GM18519 (cell line): ENCODE results near the gene NUP35.
"Not testable (repeated sequence)": the region's sequence is repeated elsewhere in the genome, so short reads cannot be mapped to it uniquely, and the experiment has no call there.

Source experiments
- ATAC-seq: cut with Tn5 transposase; IDR thresholded peaks from one replicate; pipeline ENCODE4 v1.9.1; 2021; ENCODE audit warnings: mild to moderate bottlenecking, moderate library complexity; ENCODE audit not compliant: unreplicated experiment, low FRiP score

Gene NUP35

GRCh38 chr2:183126635-183127034, 2.4 kb downstream of the NUP35 start:
- no peak for ATAC-seq

GRCh38 chr2:183134016-183134415, 9.8 kb downstream of the NUP35 start:
- ATAC-seq: no peak

DNA sequence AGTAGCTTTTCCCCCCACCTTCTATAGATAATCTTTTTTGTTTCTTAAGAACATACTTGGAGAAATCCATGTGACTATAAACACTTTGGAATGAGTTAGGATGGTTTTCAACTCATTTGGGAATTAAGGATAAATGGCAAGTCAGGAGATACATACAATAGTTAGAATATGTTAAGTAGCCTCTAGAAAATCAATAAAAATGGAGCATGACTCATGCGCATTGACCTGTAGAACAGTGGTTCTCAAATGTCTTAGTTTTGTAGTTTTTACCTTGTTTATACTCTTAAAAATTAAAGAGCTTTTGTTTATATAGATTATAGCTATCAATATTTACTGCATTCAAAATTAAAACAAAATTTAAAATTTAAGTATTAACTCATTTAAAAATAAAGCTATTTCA, 24.7 kb downstream of the NUP35 start:
- ATAC-seq: no peak

GRCh38 chr2:183149489-183149888, 25.2 kb downstream of the NUP35 start:
- ATAC-seq: no peak

DNA sequence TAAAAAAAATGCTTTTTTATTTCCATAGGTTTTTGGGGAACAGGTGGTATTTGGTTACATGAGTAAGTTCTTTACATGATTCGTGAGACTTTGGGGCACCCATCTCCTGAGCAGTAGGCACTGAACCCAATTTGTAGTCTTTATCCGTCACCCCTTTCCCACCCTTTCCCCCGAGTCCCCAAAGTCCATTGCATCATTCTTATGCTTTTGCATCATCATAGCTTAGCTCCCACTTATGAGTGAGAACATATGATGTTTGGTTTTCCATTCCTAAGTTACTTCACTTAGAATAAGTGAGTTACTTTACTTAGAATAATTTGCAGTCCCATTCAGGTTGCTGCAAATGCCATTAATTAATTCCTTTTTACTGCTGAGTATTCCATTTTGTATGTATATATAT, 28.0 kb downstream of the NUP35 start:
- not testable (repeated sequence) for ATAC-seq

- no peak for ATAC-seq
Observed at GRCh38 chr2:183153967-183154366, 29.7 kb downstream of the NUP35 start.

DNA sequence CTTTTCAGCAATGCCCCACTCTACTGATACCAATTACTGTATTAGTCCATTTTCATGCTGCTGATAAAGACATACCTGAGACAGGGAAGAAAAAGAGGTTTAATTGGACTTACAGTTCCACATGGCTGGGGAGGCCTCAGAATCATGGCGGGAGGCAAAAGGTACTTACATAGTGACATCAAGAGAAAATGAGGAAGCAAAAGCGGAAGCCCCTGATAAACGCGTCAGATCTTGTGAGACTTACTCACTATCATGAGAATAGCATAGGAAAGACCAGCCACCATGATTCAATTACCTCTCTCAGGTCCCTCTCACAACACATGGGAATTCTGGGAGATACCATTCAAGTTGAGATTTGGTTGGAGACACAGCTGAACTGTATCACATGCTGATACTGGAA, 30.5 kb downstream of the NUP35 start:
- ATAC-seq: not testable (repeated sequence)

GRCh38 chr2:183157131-183157530, 32.9 kb downstream of the NUP35 start:
- ATAC-seq: no peak

GRCh38 chr2:183162362-183162761, 38.1 kb downstream of the NUP35 start:
- ATAC-seq: no peak

DNA sequence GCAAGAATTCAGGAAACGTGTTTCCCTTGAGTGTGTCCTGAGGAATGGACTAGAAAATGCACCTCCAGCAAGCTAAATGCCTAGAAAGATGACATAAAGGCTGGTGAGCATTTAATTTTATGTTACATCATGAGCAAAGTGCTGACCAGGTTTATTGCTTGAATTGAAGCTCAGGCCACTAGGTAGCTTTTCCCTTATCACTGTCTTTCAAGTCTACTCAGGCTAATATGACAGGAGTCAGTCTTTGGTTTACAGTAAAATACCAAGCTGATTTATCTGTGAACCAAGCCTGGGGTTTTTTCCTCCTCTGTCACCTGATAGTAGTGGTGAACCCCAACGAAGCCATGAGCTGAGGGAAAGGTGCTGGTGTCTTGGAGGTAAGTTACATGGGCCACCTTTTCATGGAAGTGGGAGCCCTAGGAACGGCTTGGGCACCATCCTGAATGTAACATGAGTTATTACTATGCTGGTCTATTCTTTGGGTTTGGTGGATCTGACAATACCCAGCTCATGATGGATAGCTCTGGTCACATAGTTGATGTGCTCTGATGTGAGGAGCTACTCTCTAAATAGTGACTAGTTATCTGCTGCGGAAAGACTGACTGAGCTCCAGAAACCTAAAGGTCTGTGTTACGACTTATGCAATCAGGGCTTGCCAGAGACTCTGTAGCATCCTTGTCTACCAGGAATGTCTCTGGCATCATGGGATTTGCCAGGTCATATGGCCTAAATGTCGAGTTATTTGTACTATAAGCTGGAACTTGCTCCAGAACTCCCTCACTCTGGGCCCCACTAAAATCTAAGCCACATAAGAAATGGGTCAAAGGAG, 39.8 kb downstream of the NUP35 start:
- ATAC-seq: no peak

- no peak for ATAC-seq
Observed at GRCh38 chr2:183164650-183165015, 40.4 kb downstream of the NUP35 start.

- no peak for ATAC-seq
Observed at GRCh38 chr2:183166210-183166609, 42.0 kb downstream of the NUP35 start.

DNA sequence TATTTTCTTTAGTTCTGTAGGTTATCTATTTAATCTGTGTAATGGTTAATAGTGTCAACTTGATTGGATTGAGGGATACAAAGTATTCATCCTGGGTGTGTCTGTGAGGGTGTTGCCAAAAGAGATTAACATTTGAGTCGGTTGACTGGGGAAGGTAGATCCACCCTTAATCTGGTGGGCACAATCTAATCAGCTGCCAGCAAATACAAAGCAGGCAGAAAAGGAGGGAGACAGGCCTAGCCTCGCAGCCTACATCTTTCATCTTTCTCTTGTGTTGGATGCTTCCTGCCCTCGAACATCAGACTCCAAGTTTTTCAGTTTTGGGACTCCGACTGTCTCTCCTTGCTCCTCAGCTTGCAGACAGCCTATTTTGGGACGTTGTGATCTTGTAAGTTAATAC, 42.7 kb downstream of the NUP35 start:
- not testable (repeated sequence) for ATAC-seq

DNA sequence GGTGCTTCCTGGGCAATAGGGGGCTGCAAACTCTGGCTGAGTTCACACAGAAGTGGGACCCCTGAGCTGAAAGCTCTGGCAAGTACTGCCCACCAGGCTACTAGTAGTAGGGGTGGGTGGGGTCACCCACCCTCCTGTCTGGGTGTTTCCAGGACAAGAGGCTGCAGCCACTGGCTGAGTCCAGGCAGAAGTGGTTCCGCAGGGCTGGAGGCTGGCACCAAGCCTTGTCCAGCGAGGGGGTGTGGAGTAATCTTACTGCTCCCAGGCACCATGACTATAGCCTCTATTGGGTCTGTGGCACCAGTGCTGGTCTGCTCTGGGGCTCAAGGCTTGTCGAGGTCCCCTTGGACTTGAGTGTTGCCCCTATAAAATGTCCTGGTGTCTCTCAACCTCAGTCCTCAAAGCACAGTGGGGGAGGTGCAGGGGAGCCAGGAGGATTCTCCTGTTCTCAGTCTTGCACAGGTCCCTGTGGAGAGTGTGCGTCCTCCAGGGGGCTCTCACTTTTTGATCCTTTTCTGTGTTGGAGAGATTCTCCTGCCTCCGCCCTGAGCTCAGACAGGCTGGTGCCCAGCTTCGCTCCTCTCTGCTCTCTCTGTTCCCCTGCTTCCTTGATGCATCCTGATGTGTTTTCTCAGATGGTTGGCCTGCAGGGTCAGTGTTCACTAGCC, 48.1 kb downstream of the NUP35 start:
- ATAC-seq: no peak

DNA sequence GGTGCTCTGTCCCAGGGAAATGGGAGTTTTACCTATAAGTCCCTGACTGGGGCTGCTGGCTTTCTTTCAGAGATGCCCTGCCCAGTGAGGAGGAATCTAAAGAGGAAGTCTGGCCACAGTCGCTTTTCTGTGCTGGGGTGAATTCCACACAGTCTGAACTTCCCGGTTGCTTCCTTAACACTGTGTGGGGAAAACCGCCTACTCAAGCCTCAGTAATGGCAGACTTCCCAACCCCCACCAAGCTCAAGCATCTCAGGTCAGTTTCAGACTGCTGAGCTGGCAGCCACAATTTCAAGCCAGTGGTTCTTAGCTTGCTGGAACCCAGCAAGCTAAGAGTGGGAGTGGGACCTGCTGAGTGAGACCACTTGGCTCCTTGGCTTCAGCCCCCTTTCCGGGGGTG, 54.9 kb downstream of the NUP35 start:
- ATAC-seq: no peak

GRCh38 chr2:183185534-183185933, 61.3 kb downstream of the NUP35 start:
- ATAC-seq: no peak

DNA sequence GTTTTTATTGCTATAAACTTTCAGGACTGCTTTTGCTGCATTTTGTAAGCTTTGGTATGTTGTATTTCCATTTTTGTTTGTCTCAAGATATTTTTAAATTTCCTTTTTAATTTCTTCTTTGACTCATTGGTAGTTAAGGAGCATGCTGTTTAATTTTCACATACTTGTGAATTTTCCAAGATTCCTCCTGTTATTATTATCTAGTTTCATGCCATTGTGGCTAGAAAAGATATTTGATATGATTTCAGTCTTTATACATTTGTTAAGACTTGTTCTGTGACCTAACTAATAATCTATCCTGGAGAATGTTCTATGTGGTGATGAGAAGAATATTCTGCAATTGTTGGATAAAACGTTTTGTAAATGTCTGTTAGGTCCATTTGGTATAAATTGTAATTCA, 62.1 kb downstream of the NUP35 start:
- ATAC-seq: no peak

GRCh38 chr2:183186766-183187165, 62.5 kb downstream of the NUP35 start:
- ATAC-seq: no peak

- ATAC-seq: no peak
Observed at GRCh38 chr2:183192343-183192742, 68.1 kb downstream of the NUP35 start.

- no peak for ATAC-seq
Observed at GRCh38 chr2:183193904-183194303, 69.7 kb downstream of the NUP35 start.

GRCh38 chr2:183195397-183195796, 71.2 kb downstream of the NUP35 start:
- no peak for ATAC-seq

- no peak for ATAC-seq
Observed at GRCh38 chr2:183195998-183196409, 71.8 kb downstream of the NUP35 start.
